Lung microvascular endothelial cell (primary cell): ENCODE data around the gene WDR44. TPM values are rescaled to one million over a fixed set of nuclear protein-coding genes. Genes with fewer than 3 reads are reported as not detected.
A peak's percentile ranks its signal among the peaks of the same experiment; 100 is the strongest.
"Not testable (repeated sequence)": the region's sequence is repeated elsewhere in the genome, so short reads cannot be mapped to it uniquely, and the experiment has no call there.

ENCODE experiments used
- DNase-seq, 2 donors: peaks; one replicate each; pipeline versions ENCODE4 v3.0.0 to v3.0.0-alpha.2; 2010; ENCODE audit warnings: low read depth in 2 of 2
- total RNA-seq: library from RNA; depleted of rRNA; stranded (reverse); fragments of >200 nt; gene quantifications from 2 replicates; pipeline ENCODE4 v1.2.1, GENCODE V29; 2014

The WDR44 gene
- total RNA-seq, 1 donor from 2014 or later = 8.3 TPM

GRCh38 chrX:118360429-118361125 is 14.7 kb downstream of the WDR44 start:
- peak in 1 of 2 donors; percentile 29 for DNase-seq

GRCh38 chrX:118364261-118364660 is 18.4 kb downstream of the WDR44 start:
- DNase-seq = no peak

- no peak for DNase-seq
Measured at GRCh38 chrX:118367338-118367737, 21.4 kb downstream of the WDR44 start.

- DNase-seq = no peak
Measured at GRCh38 chrX:118368398-118368797, 22.5 kb downstream of the WDR44 start.

GRCh38 chrX:118370921-118371624 is 25.2 kb downstream of the WDR44 start:
- DNase-seq = no peak

- no peak for DNase-seq
Measured at GRCh38 chrX:118373538-118373937, 27.6 kb downstream of the WDR44 start.

GRCh38 chrX:118383120-118383519 is 37.2 kb downstream of the WDR44 start:
- DNase-seq = no peak

GRCh38 chrX:118392716-118393115 is 46.8 kb downstream of the WDR44 start:
- no peak for DNase-seq

GRCh38 chrX:118396113-118396512 is 50.2 kb downstream of the WDR44 start:
- no peak for DNase-seq

GRCh38 chrX:118418811-118419251 is 72.9 kb downstream of the WDR44 start:
- DNase-seq = no peak

- peak; percentile 48 to 68 for DNase-seq
Measured at GRCh38 chrX:118420462-118420861, 74.6 kb downstream of the WDR44 start.

GRCh38 chrX:118423558-118423957 is 77.7 kb downstream of the WDR44 start:
- no peak for DNase-seq

- DNase-seq = no peak
Measured at GRCh38 chrX:118432799-118433198, 86.9 kb downstream of the WDR44 start.

- DNase-seq = peak in 1 of 2 donors; percentile 59
Measured at GRCh38 chrX:118437283-118437682, 91.4 kb downstream of the WDR44 start.

GRCh38 chrX:118448273-118448783 is 102.4 kb downstream of the WDR44 start:
- DNase-seq = no peak

GRCh38 chrX:118455013-118455412 is 109.1 kb downstream of the WDR44 start:
- DNase-seq = no peak

- peak; percentile 9 to 43 for DNase-seq
Measured at GRCh38 chrX:118459494-118459893, 113.6 kb downstream of the WDR44 start.

GRCh38 chrX:118464501-118464900 is 118.6 kb downstream of the WDR44 start:
- DNase-seq = no peak

- DNase-seq = no peak
Measured at GRCh38 chrX:118468122-118468521, 122.2 kb downstream of the WDR44 start.

GRCh38 chrX:118470721-118471347 is 124.9 kb downstream of the WDR44 start:
- not testable (repeated sequence) for DNase-seq

GRCh38 chrX:118474586-118474985 is 128.7 kb downstream of the WDR44 start:
- no peak for DNase-seq

GRCh38 chrX:118475903-118476302 is 130.0 kb downstream of the WDR44 start:
- no peak for DNase-seq
